ENCODE data around the gene BAG2.

The BAG2 gene

DNA sequence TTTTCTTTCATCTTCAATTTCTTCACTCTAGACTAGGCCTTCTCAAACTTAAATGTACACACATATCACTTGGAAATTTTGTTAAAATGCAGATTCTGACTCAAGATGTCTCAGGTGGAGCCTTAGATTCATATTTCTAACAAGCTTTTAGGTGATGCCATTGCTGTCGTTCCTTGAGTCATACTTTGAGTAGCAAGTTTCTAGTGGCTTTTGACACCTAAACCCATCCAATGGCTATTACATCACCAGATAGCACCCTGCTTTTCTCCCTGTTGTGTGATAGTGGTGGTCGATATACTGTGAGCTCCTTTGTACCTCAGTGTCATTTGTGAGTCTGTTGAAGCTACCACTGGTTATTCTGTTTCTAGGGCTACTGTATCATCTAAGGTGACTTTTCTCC lies 34.8 kb upstream of the BAG2 start:
- TF ChIP-seq, protein P1, sequence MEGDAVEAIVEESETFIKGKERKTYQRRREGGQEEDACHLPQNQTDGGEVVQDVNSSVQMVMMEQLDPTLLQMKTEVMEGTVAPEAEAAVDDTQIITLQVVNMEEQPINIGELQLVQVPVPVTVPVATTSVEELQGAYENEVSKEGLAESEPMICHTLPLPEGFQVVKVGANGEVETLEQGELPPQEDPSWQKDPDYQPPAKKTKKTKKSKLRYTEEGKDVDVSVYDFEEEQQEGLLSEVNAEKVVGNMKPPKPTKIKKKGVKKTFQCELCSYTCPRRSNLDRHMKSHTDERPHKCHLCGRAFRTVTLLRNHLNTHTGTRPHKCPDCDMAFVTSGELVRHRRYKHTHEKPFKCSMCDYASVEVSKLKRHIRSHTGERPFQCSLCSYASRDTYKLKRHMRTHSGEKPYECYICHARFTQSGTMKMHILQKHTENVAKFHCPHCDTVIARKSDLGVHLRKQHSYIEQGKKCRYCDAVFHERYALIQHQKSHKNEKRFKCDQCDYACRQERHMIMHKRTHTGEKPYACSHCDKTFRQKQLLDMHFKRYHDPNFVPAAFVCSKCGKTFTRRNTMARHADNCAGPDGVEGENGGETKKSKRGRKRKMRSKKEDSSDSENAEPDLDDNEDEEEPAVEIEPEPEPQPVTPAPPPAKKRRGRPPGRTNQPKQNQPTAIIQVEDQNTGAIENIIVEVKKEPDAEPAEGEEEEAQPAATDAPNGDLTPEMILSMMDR (IDR thresholded peaks at IDR 0.05; ENCODE audit: insufficient read depth, low read depth, low read length, missing control alignments): no peak
- no peak for DNase-seq (ENCODE audit: low read depth)
- H3K4me3 ChIP-seq (ENCODE audit: low read depth, low read length): no peak overlapping the region

DNA sequence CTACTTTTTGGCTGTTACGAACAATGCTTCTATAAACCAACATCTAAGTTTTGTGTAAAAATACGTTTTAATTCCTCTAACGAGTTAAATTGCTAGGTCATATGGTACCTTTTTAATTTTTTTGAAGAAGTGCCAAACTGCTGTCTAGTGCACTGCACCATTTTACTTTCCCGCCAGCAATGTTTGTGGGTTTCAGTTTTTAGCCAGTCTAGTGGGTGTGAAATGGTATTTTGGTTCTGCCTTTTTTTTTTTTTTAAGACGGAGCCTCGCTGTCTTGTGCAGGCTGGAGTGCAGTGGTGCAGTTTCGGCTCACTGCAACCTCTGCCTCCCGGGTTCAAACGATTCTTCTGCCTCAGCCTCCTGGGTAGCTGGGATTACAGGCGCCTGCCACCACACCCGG lies 34.1 kb upstream of the BAG2 start:
- TF ChIP-seq, protein P1 (IDR thresholded peaks at IDR 0.05; ENCODE audit: insufficient read depth, low read depth, low read length, missing control alignments): no peak
- DNase-seq (ENCODE audit: low read depth): no peak
- H3K4me3 ChIP-seq (ENCODE audit: low read depth, low read length): no peak overlapping the region

DNA sequence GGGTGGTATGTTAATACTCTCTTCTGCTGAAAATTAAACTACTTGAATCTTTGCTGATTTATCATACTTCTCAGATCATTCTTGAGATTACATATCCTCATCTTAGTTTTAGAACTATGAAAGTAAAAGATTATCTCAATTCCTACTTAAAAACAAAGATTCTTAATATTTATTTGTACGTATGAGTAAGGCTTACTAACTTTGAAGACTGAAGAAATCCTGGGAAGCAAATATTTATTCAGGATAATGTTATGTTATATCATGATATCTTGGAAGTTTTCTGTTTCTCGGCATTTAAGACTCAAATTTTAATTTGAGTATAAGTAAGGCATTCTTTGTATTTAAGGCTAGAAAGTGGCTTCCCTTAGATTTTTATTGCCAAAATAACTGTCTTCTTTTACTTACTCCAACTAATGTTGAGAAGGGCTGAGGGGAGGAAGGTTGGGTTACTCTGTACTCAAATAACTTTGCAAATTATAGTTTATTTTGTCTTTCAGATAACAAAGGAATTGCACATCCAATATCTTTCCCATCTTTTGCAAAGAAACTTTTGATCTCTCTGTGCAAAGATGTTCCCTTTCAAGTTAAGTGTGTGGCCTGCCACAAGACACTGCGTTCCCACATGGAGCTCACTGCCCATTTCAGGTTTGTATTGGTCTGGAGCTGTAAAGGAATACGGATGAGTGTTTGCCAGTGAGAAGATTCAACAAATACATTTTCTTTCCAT lies 30.5 kb upstream of the BAG2 start:
- no peak overlapping the region for H3K4me3 ChIP-seq (ENCODE audit: low read depth, low read length)
- TF ChIP-seq, protein P1 (IDR thresholded peaks at IDR 0.05; ENCODE audit: insufficient read depth, low read depth, low read length, missing control alignments): no peak
- no peak for DNase-seq (ENCODE audit: low read depth)

- no peak overlapping the region for H3K4me3 ChIP-seq (ENCODE audit: low read depth, low read length)
- TF ChIP-seq, protein P1 (IDR thresholded peaks at IDR 0.05; ENCODE audit: insufficient read depth, low read depth, low read length, missing control alignments): no peak
- DNase-seq (ENCODE audit: low read depth): no peak
Observed at GRCh38 chr6:57142178-57142525, 30.0 kb upstream of the BAG2 start.

GRCh38 chr6:57143690-57144089 lies 28.4 kb upstream of the BAG2 start:
- TF ChIP-seq, protein P1 (IDR thresholded peaks at IDR 0.05; ENCODE audit: insufficient read depth, low read depth, low read length, missing control alignments): no peak
- no peak overlapping the region for H3K4me3 ChIP-seq (ENCODE audit: low read depth, low read length)
- DNase-seq (ENCODE audit: low read depth): no peak

GRCh38 chr6:57147401-57147800 lies 24.7 kb upstream of the BAG2 start:
- H3K4me3 ChIP-seq (ENCODE audit: low read depth, low read length): no peak overlapping the region
- no peak for DNase-seq (ENCODE audit: low read depth)
- TF ChIP-seq, protein P1 (IDR thresholded peaks at IDR 0.05; ENCODE audit: insufficient read depth, low read depth, low read length, missing control alignments): no peak

Measured in GM12865 (cell line).